ENCODE data around the gene HDLBP. TPM values are rescaled to one million over a fixed set of nuclear protein-coding genes. Genes with fewer than 3 reads are reported as not detected.

The HDLBP gene
- total and polyA plus RNA-seq, 2 of the 4 experiments (the other 2 are of a cell fraction), result 648 to 1,165 TPM

GRCh38 chr2:241239552-241240202 lies 75.8 kb downstream of the HDLBP start:
- H3K36me3 ChIP-seq (ENCODE audit: control insufficient read depth, insufficient read depth, low read length), result peaks cover 88% of the 10 kb centered on the region
- ATAC-seq (ENCODE audit: low read depth) (no peak), DNase-seq (no peak)
- TF ChIP-seq ELK1 (IDR thresholded peaks at IDR 0.05; ENCODE audit: borderline replicate concordance, low read depth, low read length), result no peak
- TF ChIP-seq MAZ (IDR thresholded peaks at IDR 0.05; ENCODE audit: borderline replicate concordance, low read depth, low read length), result no peak
- TF ChIP-seq CTCF (conservative IDR thresholded peaks at IDR 0.05; ENCODE audit: low read depth, low read length), result no peak
- TF ChIP-seq FOS (IDR thresholded peaks at IDR 0.05; ENCODE audit: low read depth, low read length), result no peak
- no peak for TF ChIP-seq POLR2A (IDR thresholded peaks at IDR 0.05; ENCODE audit: low read depth, low read length)
- no peak for TF ChIP-seq RAD21 (IDR thresholded peaks at IDR 0.05; ENCODE audit: low read length)
- no peak for TF ChIP-seq NFE2L2 (IDR thresholded peaks at IDR 0.05; ENCODE audit: low read depth, low read length)
- TF ChIP-seq SMC3 (IDR thresholded peaks at IDR 0.05; ENCODE audit: low read depth, low read length), result no peak
- TF ChIP-seq CHD1 (IDR thresholded peaks at IDR 0.05; ENCODE audit: low read depth, low read length), result no peak
- no peak for TF ChIP-seq MXI1 (IDR thresholded peaks at IDR 0.05; ENCODE audit: borderline replicate concordance, low read depth, low read length)
- no peak for TF ChIP-seq CEBPB (IDR thresholded peaks at IDR 0.05; ENCODE audit: low read depth, low read length)
- no peak for TF ChIP-seq RCOR1 (IDR thresholded peaks at IDR 0.05; ENCODE audit: insufficient replicate concordance, low read length)
- no peak for TF ChIP-seq RFX5 (IDR thresholded peaks at IDR 0.05; ENCODE audit: low read depth, low read length)
- TF ChIP-seq MAFK (IDR thresholded peaks at IDR 0.05; ENCODE audit: low read depth, low read length), result no peak
- TF ChIP-seq BHLHE40 (IDR thresholded peaks at IDR 0.05; ENCODE audit: low read depth, low read length), result no peak
- no peak for TF ChIP-seq USF2 (IDR thresholded peaks at IDR 0.05; ENCODE audit: low read depth, low read length)
- no peaks in the 10 kb centered on the region for H3K9me3 ChIP-seq (ENCODE audit: control insufficient read depth, insufficient read depth, low read length)
- no peak overlapping the region for H3K14ac ChIP-seq (replicated peaks; ENCODE audit: low read depth, low read length)
- dilution Hi-C loops (cut with HindIII; ENCODE audit: low sequenced_read_pairs, unreplicated experiment), result no loop called here
- no peak overlapping the region for H2BK20ac ChIP-seq (ENCODE audit: low read depth, low read length)
- ChIA-PET CTCF (no interaction called here), POLR2A (ENCODE audit: unreplicated experiment) (no interaction called here)
- H3K9ac ChIP-seq (ENCODE audit: low read depth, low read length), result no peak overlapping the region
- H4K91ac ChIP-seq (ENCODE audit: insufficient read depth, low read depth, low read length), result no peak overlapping the region
- H2BK120ac ChIP-seq (ENCODE audit: low read depth, low read length), result no peak overlapping the region
- H2AK5ac ChIP-seq (ENCODE audit: low read depth, low read length), result no peak overlapping the region
- no peak overlapping the region for H3K27ac ChIP-seq (ENCODE audit: insufficient read depth, low read length)
- no peak overlapping the region for H4K5ac ChIP-seq (ENCODE audit: low read depth, low read length)
- in situ Hi-C loops (cut with MboI; ENCODE audit: low sequenced_read_pairs), result no loop called here
- H4K8ac ChIP-seq (ENCODE audit: low read depth in 2 of 2, low read length in 2 of 2), result no peak overlapping the region
- peaks cover 75% of the 10 kb centered on the region for H4K20me1 ChIP-seq (ENCODE audit: insufficient read depth, low read length)
- peaks cover 9% of the 10 kb centered on the region; the same call in 1 of the 2 replicates for H3K9me1 ChIP-seq (ENCODE audit: insufficient read depth, low read length)
- no peak overlapping the region for H2BK15ac ChIP-seq (ENCODE audit: low read depth, low read length)
- no peak overlapping the region for H3K18ac ChIP-seq (ENCODE audit: low read depth, low read length)
- no peak overlapping the region for H3K4ac ChIP-seq (ENCODE audit: low read depth, low read length)
- H3K56ac ChIP-seq (ENCODE audit: extremely low read depth, insufficient read depth, low read length), result no peak overlapping the region
- H2AK9ac ChIP-seq (replicated peaks; ENCODE audit: low read depth, low read length, poor library complexity), result no peak overlapping the region
- H3K23ac ChIP-seq (ENCODE audit: low read depth, low read length), result no peak overlapping the region
- H2BK5ac ChIP-seq (ENCODE audit: low read depth, low read length, poor library complexity, severe bottlenecking), result no peak overlapping the region
- no peak overlapping the region for H2AFZ ChIP-seq (replicated peaks; ENCODE audit: low read length, poor library complexity)
- peaks cover 36 to 83% of the 10 kb centered on the region in 2 experiments for H3K79me1 ChIP-seq (ENCODE audit: low read depth in 1 of 2, low read length in 2 of 2)
- H3K4me2 ChIP-seq (ENCODE audit: low read depth, low read length), result no peak overlapping the region
- BruUV-seq (replicated peaks), result TSS peak; percentile 75
- no peak overlapping the region for H3K4me3 ChIP-seq (ENCODE audit: insufficient read depth, low read depth, low read length)
- H3K27me3 ChIP-seq (ENCODE audit: control insufficient read depth, insufficient read depth, low read length), result no peaks in the 10 kb centered on the region
- 97% methylated on average over 18 of the region's 28 CpGs; no CpG with 5 or more reads in 1 of the 2 experiments for WGBS, 2 experiments (ENCODE audit: extremely low coverage in 2 of 2, insufficient read length in 1 of 2)
- intact Hi-C loops (cut with micrococcal nuclease), result no loop called here
- peaks cover 1% of the 10 kb centered on the region; the same call in 1 of the 2 replicates for H3K4me1 ChIP-seq (ENCODE audit: control insufficient read depth, insufficient read depth, low read length)
